GM10266 (cell line): ENCODE measurements around the gene PRKAR2A.

ENCODE experiments used
- DNase-seq: peaks from one replicate; pipeline ENCODE4 v3.0.0; 2012; ENCODE audit errors: extremely low spot score
- TF ChIP-seq, protein P1 (sequence below): IDR thresholded peaks from 2 replicates; pipeline ENCODE4 v1.5.1; 2012; ENCODE audit warnings: mild to moderate bottlenecking, low read depth; ENCODE audit not compliant: control insufficient read depth, insufficient read depth; ENCODE audit errors: missing control alignments

PRKAR2A gene

DNA sequence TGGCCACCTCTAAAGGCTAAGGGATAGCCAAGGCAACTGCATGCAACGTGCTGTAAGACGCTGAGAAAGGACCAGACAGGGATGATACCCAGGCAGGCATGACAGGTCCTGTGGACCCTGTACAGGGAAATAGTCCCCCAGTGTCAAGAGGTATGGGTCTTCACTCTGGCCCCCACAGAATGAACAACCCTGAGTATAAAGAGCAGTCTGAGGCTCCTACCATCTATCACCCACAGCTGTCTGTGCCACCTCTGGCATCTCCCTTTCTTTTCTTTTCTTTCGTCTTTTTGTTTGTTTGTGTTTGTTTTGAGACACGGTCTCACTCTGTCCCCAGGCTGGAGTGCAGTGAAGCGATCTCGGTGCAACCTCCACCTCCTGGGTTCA is 32.3 kb upstream of the PRKAR2A start:
- TF ChIP-seq, protein P1, sequence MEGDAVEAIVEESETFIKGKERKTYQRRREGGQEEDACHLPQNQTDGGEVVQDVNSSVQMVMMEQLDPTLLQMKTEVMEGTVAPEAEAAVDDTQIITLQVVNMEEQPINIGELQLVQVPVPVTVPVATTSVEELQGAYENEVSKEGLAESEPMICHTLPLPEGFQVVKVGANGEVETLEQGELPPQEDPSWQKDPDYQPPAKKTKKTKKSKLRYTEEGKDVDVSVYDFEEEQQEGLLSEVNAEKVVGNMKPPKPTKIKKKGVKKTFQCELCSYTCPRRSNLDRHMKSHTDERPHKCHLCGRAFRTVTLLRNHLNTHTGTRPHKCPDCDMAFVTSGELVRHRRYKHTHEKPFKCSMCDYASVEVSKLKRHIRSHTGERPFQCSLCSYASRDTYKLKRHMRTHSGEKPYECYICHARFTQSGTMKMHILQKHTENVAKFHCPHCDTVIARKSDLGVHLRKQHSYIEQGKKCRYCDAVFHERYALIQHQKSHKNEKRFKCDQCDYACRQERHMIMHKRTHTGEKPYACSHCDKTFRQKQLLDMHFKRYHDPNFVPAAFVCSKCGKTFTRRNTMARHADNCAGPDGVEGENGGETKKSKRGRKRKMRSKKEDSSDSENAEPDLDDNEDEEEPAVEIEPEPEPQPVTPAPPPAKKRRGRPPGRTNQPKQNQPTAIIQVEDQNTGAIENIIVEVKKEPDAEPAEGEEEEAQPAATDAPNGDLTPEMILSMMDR: no peak
- no peak for DNase-seq

GRCh38 chr3:48879307-48879993 is 31.8 kb upstream of the PRKAR2A start:
- DNase-seq: no peak

GRCh38 chr3:48877671-48878070 is 30.0 kb upstream of the PRKAR2A start:
- DNase-seq: no peak
- TF ChIP-seq, protein P1: no peak

More at GRCh38 chr3:48879307-48879993, 31.8 kb upstream of the PRKAR2A start:
- TF ChIP-seq, protein P1: no peak

DNA sequence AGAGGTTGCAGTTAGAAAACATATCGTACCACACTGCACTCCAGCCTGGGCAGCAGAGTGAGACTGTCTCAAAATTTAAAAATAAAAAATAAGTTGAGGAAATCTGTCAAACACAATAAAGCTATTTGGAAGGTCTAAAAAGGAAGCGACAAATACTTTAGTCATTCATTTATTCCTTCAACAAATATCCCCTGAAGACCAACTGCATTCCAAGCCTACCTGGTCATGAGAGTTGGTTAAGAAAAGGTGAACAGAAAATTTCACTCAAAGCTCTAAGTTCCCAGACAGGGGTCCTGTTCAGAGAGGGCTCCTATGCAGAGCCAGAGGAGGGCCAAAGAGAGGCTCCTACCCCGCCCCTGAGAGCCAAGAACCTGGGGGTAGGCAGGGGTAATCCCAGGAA is 15.4 kb upstream of the PRKAR2A start:
- DNase-seq: no peak

GRCh38 chr3:48859206-48859605 is 11.5 kb upstream of the PRKAR2A start:
- TF ChIP-seq, protein P1: no peak
- DNase-seq: no peak

More for the DNA sequence above, 15.4 kb upstream of the PRKAR2A start:
- TF ChIP-seq, protein P1: no peak

- TF ChIP-seq, protein P1: no peak
- DNase-seq: no peak
Measured at GRCh38 chr3:48858709-48859108, 11.0 kb upstream of the PRKAR2A start.

DNA sequence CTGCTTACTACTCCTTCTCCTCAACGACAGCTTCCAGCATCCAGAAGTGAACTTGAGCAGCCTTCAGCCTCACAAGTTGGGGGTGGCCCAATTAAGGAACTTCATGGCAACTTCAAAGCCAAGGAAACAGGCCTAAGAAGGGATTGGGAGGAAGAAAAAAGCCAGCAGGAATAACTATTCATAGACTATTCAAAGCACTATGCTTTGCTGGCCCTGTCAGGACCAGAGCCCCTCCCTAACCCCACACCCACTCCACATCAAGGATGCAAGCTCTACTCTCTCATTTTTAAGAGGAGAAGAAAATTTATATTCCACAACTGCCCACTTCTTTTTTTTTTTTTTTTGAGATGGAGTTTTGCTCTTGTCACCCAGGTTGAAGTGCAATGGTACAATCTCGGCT is 10.0 kb upstream of the PRKAR2A start:
- TF ChIP-seq, protein P1: no peak

More for the DNA sequence above, 10.0 kb upstream of the PRKAR2A start:
- no peak for DNase-seq
